Fibroblast of skin of right quadriceps (primary cell): Measurements from ENCODE around the gene CSH1.
"Not testable (repeated sequence)": the region's sequence is repeated elsewhere in the genome, so short reads cannot be mapped to it uniquely, and the experiment has no call there.

ENCODE experiments used
- DNase-seq: peaks from one replicate; pipeline ENCODE4 v3.0.0-alpha.2; 2013

The CSH1 gene

GRCh38 chr17:63896524-63897354, at the start of gene CSH1:
Gene CSH1, minus strand, starts transcription at chr17:63896574. Its CDS starts 63 bp downstream, at chr17:63896511.
- DNase-seq: not testable (repeated sequence)

DNA sequence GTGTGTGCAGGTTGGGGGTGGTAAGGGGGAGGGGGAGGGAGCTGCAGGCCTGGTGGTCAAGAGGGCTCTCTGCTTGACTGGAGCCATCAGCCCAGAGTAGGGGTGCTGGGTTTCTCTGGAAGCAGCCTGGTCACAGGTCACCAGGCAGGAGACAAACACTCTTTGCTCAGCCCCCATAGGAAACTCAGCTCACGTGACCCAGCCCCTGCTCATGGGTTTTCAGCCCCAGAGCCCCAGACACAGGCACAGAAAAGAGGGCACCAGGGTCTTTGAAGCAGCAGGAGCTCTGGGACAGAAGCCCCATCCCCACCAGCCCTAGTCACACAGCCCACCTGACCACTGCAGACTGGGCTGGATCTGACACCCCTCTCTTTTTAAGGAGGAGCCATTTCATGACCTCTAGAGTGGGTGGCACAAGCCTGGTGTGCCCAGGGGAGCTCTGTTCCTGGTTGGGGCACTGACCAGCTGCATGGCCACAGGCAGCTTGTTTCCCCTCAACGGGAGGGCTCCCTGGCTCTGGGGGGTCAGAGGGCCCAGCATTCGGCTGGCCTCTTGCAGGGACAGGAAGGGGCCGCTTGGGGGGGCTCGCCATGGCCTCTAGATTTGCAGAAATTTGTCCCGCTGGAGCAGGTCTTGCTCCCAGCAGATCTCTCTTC, 49.5 kb upstream of the CSH1 start:
- no peak for DNase-seq

- no peak for DNase-seq
These were observed 48.5 kb upstream of the CSH1 start for GRCh38 chr17:63944736-63945499.

DNA sequence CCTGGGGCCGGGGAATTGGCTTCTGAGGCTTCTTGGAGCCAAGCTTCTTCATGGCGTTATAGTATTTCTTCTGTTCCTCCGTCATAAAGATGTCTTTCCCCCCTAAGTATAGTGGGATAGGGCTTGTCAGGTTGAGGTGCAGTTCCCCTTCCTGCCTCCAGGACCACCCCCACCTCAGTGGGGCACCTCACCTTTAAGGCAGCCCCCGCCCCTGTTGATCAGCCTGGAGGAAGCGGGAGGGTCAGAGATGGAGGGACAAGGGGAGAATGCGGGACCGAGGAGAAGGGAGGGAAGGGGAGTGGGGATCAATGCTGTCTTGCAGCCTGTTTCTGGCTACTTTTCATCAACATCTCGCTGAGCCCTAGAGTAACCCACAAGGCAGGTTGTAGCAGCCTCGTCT, 47.4 kb upstream of the CSH1 start:
- DNase-seq: no peak

DNA sequence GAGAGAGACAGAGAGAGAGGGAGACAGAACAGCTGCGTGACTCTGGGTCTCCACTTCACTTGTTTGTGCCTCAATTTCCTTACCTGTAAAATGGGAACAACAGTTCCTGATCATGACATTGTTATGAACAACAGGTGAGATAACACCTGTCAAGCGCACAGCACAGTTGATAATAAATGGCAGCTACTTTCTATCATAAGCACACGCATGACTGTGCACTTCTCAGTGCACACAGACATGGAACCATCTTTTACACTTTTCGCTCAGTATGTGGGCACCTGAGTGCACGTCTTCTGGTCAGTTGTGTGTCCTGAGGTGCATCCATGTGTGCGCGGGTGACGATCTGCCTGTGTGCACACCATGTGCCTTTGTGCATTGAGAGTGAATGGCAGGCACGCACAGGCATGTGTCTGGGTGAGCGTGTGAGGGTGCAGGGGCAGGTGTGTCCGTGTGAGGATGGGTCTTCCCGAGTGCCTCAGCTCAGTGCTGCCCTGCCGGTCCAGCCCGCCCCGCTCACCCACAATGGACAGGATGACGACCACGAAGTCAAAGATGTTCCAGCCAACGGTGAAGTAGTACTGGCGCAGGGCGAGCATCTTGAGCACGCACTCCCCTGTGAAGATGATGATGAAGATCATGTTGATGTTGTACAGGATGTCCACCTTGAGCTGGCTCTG, 46.1 kb upstream of the CSH1 start:
- no peak for DNase-seq

DNA sequence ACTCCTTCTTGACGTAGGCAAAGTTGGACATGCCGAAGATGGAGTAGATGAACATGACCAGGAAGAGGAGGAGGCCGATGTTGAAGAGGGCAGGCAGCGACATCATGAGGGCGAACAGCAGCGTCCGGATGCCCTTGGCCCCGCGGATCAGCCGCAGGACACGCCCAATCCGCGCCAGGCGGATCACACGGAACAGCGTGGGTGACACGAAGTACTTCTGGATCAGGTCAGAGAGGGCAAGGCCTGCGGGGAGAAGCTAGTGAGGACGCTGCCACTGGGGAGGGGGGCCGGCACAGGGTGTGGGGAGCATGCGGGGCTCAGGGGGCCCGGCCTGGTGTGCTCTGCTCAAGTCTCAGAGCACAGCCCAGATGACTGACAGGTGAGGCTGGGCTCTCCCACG, 45.4 kb upstream of the CSH1 start:
- DNase-seq: no peak

DNA sequence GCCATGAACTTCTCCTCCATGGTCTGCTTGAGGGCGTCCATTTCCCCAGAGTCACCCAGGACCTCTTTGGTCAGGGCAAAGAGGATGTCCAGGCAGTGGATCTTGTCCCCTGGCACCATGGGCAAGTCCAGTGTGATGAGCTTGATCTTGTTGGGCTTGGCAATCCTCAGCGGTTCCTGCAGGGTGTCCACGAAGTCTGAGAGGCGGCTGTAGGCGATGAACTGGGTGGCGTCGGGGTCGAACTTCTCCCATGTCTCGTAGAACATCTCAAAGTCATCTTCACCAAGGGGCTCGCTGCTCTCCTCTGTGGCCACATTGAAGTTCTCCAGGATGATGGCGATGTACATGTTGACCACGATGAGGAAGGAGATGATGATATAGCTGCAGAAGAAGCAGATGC, 44.8 kb upstream of the CSH1 start:
- DNase-seq: no peak

DNA sequence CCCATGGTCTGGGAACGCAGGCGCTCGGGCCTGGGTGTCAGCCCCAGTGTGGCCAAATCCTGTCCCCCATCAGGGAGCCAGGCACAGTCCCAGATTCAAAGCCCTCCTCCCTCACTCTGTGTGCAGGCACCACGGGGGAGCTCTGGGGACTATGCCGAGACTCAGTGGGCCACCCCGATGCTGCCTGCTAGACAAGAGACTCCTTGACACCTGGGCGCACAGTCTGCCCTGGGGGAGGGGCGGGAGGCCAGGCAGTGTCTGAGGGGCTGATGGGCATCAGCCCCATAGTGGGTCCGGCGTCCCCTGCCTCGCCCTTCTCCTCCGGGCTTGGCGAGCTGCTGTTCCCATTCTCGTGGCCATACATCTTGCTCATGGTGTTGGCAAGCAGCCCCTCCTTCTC, 44.2 kb upstream of the CSH1 start:
- no peak for DNase-seq

- DNase-seq: no peak
These were observed 43.5 kb upstream of the CSH1 start for GRCh38 chr17:63939884-63940283.

- no peak for DNase-seq
These were observed 43.0 kb upstream of the CSH1 start for GRCh38 chr17:63939401-63939800.

GRCh38 chr17:63937920-63938319, 41.5 kb upstream of the CSH1 start:
- DNase-seq: no peak

- no peak for DNase-seq
These were observed 40.9 kb upstream of the CSH1 start for GRCh38 chr17:63937319-63937718.

DNA sequence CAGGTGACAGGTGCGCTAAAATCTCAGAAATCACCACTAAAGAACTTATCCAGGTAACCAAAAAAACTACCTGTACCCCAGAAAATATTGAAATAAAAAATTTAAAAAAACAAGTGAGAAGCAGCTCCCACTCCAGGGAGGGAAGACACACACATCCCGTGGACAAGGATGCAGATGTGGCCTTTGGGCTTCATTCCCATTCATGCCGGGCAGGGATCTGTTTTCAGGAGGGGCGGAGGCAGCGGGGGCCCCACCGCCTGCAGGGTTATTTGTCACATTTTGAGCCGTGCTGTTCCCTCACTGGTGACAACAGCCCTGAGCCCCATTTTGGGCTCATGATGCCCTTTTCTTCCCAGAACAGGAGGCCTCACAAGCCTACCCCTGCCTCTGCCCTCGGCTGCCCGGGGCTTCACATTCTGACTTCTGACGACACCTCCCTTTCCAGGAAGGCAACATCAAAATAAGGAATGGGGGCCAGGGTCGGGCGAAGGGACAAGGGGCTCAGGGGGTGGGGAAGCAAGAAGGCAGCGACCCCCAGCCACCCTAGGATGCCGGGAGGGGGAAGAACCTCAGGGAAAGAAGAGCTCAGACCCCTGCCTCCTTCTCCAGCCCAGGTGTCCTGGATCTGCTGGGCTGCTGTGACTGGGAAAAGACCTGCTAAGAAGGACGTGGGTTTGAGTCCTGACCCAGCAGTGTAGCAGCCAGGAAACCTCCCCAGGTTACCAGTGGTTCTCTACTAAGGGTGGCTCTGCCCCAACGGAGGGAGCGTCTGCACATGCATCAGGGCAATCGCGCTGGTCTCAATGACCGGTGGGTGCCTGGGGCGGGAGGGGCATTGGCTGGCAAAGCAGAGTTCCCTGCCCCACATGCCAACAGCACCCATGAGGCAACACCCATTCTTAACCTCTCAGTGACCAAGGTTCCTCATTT, 38.1 kb upstream of the CSH1 start:
- DNase-seq: no peak

DNA sequence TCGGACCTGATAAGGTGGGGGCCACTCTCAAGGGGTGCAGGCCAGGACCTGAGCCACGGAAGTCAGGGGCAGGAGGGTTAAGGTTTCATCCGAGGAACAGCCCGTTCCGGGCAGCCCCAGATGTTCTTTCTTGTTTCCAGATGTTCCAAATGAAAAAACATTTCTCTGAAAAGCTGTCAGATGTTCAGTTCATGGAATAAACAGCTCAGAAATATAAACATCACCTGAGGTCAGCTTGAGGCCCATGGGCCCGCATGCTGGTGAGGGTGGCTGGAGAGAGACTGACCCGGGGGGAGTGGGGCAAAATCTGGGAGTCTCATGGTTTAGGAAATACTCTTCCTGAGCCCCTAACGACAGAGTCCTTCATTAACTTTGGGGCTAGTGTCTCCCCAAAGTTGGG, 37.2 kb upstream of the CSH1 start:
- DNase-seq: no peak

- no peak for DNase-seq
These were observed 36.3 kb upstream of the CSH1 start for GRCh38 chr17:63932721-63933120.

DNA sequence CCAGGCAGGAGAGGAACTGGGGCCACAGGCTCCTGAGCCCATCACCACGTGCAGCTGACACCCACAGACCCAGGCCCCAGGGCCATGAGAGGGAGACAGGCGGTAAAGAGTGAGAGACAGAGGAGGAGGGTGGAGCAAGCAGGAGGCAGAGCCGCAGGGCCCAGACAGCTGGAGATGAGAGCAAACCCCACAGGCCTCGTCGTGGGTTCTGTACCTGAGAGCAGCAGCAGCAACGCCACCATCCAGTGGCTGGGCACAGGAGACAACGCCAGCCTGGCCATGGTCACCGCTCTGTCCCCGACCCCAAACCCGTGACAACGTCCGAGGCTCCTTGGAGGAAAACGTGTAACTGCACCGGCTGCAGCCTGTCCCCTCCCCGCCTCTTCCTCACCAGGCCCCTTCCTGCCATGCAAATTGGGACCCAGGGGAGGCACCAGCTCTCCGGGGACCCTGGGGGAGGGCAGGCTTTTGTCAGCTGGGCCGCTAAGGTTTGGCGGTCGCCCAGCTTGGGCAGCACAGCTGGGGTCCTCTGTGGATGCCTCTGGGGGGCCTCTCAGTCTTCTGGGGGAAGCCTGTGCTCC, 35.7 kb upstream of the CSH1 start, which contains the start of gene CD79B:
Gene CD79B, minus strand, starts transcription at position 351 of the 581 bp plus-strand sequence. Its CDS starts 70 bp downstream, at position 281.
- no peak for DNase-seq

- no peak for DNase-seq
These were observed 34.7 kb upstream of the CSH1 start for GRCh38 chr17:63930951-63931575.

DNA sequence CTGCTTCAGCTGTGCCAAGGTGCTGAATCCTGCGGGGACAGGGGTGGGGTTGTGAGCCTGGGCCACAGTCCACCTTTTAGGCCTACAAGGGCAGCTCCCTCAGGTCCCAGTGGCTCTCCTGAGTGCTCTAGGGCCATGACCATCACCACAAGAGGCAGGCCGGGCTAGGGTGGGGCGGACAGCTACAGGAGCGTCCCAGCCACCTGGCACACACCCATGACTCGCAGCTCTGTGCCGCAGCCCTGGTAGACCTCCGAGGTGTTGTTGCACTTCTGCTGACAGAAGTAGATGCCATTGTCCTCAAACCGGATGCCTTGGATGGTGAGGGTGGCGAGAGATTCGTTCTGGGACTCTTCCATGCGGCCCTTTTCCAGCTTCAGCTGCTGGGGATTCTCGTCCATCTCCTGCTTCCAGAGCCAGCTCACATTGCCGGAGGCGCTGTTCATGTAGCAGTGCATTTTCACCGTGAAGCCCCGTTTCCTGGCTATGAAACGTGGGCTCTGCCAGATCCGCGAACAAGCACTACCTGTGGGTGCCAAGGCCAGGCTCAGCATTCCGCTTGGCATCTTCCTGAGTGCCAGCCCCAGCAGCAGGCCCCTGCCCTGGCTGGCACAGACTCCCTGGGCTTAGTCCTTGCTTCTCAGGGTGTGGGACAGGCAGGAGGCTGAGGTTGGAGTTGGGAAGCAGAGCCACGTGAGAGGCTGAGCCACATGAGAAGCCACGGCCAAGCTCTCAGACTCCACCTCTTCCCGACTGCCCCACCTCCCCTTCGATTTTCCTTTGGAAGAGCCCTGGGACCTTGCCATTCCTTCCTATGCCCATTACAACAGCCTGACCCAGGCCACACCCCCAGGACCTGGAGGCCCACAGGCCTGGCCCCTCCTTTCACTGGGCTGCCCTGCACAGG, 33.7 kb upstream of the CSH1 start:
- no peak for DNase-seq

- DNase-seq: no peak
These were observed 32.8 kb upstream of the CSH1 start for GRCh38 chr17:63928966-63929695.
